HG03066 (cell line): ENCODE results near the gene BSN.

Experiments used
- ATAC-seq: cut with Tn5 transposase; IDR thresholded peaks from one replicate; pipeline ENCODE4 v1.9.1; 2021; ENCODE audit warnings: low read depth; ENCODE audit not compliant: unreplicated experiment

BSN gene

DNA sequence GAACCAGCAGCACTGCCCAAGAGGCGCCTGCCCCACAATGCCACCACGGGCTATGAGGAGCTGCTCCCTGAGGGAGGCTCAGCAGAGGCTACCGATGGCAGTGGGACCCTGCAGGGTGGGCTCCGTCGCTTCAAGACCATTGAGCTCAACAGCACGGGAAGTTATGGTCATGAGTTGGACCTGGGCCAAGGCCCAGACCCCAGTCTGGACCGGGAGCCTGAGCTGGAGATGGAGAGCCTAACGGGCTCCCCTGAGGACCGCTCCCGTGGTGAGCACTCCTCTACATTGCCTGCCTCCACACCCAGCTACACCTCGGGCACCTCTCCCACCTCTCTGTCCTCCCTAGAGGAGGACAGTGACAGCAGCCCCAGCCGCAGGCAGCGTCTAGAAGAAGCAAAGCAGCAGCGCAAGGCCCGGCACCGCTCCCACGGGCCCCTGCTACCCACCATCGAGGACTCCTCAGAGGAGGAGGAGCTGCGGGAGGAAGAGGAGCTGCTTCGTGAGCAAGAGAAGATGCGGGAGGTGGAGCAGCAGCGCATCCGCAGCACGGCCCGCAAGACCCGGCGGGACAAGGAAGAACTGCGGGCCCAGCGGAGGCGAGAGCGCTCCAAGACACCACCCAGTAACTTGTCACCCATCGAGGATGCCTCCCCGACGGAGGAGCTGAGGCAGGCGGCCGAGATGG lies 98.1 kb downstream of the BSN start:
- no peak for ATAC-seq

DNA sequence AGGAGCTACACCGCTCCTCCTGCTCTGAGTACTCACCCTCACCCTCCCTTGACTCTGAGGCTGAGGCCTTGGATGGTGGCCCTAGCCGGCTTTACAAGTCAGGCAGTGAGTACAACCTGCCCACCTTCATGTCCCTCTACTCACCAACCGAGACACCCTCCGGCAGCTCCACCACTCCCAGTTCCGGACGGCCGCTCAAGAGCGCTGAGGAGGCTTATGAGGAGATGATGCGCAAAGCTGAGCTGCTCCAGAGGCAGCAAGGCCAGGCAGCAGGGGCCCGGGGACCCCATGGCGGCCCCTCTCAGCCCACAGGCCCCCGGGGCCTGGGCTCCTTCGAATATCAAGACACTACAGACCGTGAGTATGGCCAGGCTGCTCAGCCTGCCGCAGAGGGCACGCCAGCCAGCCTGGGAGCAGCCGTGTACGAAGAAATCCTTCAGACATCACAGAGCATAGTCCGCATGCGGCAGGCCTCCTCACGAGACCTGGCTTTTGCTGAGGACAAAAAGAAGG lies 98.7 kb downstream of the BSN start:
- ATAC-seq: no peak

DNA sequence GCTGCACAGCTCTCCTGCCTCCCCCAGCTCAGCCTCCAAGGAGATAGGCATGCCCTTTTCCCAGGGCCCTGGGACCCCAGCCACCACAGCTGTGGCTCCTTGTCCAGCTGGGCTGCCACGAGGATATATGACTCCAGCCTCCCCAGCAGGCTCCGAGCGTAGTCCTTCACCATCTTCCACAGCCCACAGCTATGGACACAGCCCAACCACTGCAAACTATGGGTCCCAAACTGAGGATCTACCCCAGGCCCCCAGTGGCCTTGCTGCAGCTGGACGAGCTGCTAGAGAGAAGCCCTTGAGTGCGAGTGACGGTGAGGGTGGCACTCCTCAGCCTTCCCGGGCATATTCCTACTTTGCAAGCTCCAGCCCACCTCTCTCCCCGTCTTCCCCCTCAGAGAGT lies 99.3 kb downstream of the BSN start:
- ATAC-seq: no peak

DNA sequence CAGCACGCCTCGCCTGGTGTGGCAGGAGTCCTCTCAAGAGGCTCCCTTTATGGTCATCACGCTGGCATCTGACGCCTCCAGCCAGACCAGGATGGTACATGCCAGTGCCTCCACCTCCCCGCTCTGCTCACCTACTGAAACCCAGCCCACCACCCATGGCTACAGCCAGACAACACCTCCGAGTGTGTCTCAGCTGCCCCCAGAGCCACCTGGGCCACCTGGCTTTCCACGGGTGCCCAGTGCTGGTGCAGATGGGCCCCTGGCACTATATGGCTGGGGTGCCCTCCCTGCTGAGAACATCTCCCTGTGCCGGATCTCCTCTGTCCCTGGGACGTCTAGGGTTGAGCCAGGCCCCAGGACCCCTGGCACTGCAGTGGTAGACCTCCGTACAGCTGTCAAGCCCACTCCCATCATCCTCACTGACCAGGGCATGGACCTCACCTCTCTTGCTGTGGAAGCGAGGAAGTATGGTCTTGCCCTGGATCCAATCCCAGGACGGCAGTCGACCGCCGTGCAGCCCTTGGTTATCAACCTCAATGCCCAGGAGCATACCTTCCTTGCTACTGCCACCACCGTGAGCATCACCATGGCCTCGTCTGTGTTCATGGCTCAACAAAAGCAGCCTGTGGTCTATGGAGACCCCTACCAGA lies 100.0 kb downstream of the BSN start:
- ATAC-seq: no peak

GRCh38 chr3:49654955-49655556 lies 100.8 kb downstream of the BSN start:
- no peak for ATAC-seq

DNA sequence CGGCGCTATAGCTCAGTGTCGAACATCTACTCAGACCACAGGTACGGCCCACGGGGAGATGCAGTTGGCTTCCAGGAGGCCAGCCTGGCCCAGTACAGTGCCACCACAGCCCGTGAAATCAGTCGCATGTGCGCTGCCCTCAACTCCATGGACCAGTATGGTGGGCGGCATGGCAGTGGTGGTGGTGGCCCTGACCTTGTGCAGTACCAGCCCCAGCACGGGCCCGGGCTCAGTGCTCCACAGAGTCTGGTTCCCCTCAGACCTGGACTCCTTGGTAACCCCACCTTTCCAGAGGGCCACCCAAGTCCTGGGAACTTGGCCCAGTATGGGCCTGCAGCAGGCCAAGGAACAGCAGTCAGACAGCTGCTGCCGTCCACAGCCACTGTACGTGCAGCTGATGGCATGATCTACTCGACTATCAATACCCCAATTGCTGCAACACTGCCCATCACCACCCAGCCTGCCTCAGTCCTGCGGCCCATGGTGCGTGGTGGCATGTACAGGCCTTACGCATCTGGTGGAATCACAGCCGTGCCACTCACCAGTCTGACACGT lies 101.5 kb downstream of the BSN start:
- no peak for ATAC-seq

GRCh38 chr3:49656541-49657112 lies 102.3 kb downstream of the BSN start:
- ATAC-seq: no peak

DNA sequence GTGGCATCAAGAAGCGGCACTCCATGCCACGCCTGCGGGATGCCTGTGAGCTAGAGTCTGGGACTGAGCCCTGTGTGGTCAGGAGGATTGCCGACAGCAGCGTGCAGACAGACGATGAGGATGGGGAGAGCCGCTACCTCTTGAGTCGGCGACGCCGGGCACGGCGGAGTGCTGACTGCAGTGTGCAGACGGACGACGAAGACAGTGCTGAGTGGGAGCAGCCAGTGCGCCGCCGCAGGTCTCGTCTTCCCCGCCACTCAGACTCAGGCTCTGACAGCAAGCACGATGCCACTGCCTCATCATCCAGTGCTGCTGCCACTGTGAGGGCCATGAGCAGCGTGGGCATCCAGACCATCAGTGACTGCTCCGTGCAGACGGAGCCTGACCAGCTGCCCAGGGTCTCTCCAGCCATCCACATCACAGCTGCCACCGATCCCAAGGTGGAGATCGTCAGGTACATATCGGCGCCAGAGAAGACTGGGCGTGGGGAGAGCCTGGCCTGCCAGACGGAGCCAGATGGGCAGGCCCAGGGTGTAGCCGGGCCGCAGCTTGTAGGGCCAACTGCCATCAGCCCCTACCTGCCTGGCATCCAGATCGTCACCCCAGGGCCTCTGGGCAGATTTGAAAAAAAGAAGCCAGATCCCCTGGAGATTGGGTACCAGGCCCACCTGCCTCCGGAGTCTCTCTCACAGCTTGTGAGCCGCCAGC lies 103.1 kb downstream of the BSN start:
- no peak for ATAC-seq

DNA sequence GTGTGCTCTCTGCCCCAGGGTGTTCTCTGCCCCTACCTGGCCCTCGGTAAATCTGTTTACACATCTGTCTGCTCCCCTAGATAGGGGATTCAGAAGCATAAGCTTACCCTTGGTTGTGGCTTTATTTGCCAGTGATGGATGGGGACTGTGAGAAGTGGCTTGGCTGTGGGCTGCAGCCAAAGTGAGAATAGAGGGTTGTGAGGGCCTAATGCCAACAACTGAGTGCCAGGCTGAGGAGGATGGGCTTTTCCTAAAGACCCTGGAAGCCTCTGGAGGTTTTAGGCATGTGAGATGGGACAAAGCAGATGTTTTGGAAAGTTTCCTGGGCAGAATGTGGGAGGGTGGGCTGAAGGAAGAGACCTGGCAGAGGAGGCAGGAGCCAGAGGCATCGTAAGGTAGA lies 104.4 kb downstream of the BSN start:
- ATAC-seq: no peak

DNA sequence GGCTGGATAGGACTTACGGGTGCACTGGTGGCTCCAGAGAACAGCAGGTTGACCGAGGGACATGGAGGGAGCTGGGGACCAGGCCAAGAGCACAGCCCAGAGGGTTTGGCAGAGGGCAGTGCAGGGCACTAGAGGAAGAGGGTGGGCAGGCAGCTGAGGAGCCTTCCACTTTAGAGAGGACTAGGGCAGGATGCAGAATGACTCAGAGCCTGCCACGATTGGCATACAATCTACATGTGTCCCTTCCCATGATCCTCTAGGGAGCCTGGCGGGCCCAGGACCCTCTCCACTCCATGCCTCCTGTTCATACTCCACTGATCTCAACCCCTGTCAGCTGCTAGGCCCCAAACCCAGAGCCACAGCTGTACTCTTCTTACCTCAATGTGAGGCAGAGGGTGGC lies 105.5 kb downstream of the BSN start:
- ATAC-seq: no peak

- ATAC-seq: no peak
Measured at GRCh38 chr3:49661281-49661680, 107.0 kb downstream of the BSN start.

GRCh38 chr3:49662021-49662420 lies 107.7 kb downstream of the BSN start:
- no peak for ATAC-seq

DNA sequence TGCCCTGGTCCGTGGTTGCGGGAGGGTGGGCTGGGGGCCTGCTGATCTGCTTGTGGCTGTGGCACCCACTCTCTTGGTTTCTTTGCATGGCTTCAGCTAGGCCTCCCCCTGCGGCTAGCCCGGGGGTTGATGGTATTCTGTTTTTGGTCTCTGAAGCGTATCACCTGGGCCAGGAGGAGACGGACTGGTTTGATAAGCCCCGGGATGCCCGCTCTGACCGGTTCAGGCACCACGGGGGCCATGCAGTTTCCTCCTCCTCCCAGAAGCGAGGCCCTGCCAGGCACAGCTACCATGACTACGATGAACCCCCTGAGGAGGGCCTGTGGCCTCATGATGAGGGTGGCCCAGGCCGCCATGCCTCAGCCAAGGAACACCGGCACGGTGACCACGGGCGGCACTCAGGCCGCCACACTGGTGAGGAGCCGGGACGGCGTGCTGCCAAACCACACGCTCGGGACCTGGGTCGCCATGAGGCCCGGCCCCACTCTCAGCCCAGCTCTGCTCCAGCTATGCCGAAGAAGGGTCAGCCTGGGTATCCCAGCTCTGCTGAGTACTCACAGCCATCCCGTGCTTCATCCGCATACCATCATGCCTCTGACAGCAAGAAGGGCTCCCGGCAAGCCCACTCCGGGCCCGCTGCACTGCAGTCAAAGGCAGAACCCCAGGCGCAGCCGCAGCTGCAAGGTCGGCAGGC lies 108.6 kb downstream of the BSN start:
- no peak for ATAC-seq

DNA sequence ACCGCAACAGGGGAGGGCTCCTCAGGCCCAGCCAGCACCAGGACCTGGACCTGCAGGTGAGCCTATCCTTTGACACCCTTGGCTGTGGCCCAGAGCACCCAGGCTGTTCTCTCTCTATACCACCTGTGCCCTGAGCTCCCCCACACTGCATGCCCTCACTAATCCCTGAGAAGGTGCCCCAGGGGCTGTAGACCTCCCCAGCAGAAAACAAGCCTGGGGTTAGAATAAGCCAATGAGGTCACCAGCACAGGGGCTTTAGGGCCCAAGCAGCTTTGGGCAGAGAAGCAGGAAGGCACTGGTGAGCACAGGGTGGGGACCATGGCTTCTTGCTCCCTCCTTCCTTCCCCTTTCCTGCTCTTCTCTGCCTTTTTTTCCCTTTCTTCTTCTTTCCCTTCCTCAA lies 109.6 kb downstream of the BSN start:
- ATAC-seq: no peak

- ATAC-seq: no peak
Measured at GRCh38 chr3:49664300-49664699, 110.0 kb downstream of the BSN start.

- ATAC-seq: no peak
Measured at GRCh38 chr3:49665822-49666519, 111.7 kb downstream of the BSN start.

DNA sequence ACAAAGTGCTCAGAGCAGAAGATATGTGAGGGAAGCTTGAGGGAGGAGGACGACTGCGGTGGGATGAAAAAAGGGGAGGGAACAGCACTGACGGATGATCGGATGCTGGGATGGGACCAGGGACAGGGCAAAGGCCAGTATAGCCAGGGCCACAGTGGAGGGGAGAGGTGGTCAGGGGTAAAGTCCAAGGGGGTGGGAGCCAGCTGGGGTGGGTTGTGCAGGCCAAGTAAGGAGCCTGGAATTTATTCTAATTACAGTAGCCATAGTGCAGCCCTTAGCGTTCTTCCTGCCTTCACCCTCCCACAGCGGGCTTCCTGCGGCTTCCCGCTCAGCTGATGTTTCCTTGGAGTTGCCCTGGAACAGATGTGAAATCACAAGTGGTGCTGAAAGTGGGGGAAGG lies 112.3 kb downstream of the BSN start:
- no peak for ATAC-seq

DNA sequence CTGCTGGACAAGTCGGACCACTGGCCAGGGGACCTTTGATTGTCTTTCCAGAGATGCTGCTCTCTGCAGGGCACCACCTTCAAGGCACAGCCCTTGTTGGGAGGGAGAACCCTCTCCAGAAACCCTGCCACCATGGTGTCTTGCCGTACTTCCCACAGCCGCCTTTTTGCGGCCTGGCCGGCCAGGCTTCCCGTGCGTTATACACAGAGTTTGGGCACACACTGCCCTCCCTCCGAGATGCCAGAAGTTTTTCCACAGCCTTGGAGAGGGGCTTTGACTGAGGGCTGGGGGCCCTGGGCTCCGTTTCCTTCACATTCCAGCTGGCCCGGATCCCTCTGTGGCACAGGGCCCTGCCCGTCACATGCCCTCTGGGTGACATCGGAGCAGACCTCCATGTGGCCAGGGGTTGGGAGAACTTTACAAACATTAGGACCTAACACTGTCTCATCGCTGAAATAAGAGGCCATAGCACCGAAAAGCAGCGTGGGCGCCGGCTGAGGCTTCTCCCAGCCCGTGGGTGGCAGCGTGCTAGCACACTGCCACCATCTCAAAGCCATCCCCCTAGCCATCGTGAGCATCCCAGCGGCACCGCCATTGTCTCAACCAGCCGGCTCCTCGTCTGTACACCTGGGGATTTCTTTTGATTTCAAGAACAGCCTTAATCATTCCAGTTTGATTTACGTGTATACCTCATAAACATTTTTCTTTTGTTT lies 113.6 kb downstream of the BSN start:
- ATAC-seq: no peak

- no peak for ATAC-seq
Measured at GRCh38 chr3:49668414-49668797, 114.1 kb downstream of the BSN start.
